Occipital lobe (tissue), 2 donors: Measurements from ENCODE around the gene NTN5. TPM values are rescaled to one million over a fixed set of nuclear protein-coding genes. Genes with fewer than 3 reads are reported as not detected.
"Not testable (repeated sequence)": the region's sequence is repeated elsewhere in the genome, so short reads cannot be mapped to it uniquely, and the experiment has no call there.

Experiments used
- DNase-seq: peaks from one replicate; lab custom pipeline; 2025; lab: John Stamatoyannopoulos, UW
- total RNA-seq: library from RNA; depleted of rRNA; stranded (reverse); fragments of >200 nt; gene quantifications from one replicate; pipeline ENCODE4 v1.2.3, GENCODE V29; 2014

The NTN5 gene
- total RNA-seq, 1 donor from 2014 or later = not detected

GRCh38 chr19:48696353-48697010, 23.7 kb upstream of the NTN5 start:
- no peak for DNase-seq

GRCh38 chr19:48695743-48696352, 23.0 kb upstream of the NTN5 start, which contains the start of gene FUT2:
TSS of gene FUT2 (plus strand) at chr19:48695971. CDS start at chr19:48702957, 6,986 bp downstream.
- DNase-seq = no peak

- not testable (repeated sequence) for DNase-seq
These were observed 20.8 kb upstream of the NTN5 start for GRCh38 chr19:48693629-48694028.

- DNase-seq = no peak
These were observed 16.6 kb upstream of the NTN5 start for GRCh38 chr19:48689449-48689848.

- DNase-seq = no peak
These were observed 15.0 kb upstream of the NTN5 start for GRCh38 chr19:48687776-48688175.

GRCh38 chr19:48686637-48687036, 13.8 kb upstream of the NTN5 start:
- not testable (repeated sequence) for DNase-seq

- no peak for DNase-seq
These were observed 13.3 kb upstream of the NTN5 start for GRCh38 chr19:48686088-48686487.

GRCh38 chr19:48685583-48685982, 12.8 kb upstream of the NTN5 start:
- DNase-seq = no peak

GRCh38 chr19:48683349-48683748, 10.5 kb upstream of the NTN5 start:
- peak; percentile 36 for DNase-seq

GRCh38 chr19:48681127-48681470, 8.3 kb upstream of the NTN5 start:
- DNase-seq = peak; percentile 70

- no peak for DNase-seq
These were observed 7.8 kb upstream of the NTN5 start for GRCh38 chr19:48680436-48681126.

GRCh38 chr19:48680006-48680405, 7.2 kb upstream of the NTN5 start:
- DNase-seq = not testable (repeated sequence)

GRCh38 chr19:48678201-48678600, 5.4 kb upstream of the NTN5 start:
- DNase-seq = no peak

- no peak for DNase-seq
These were observed 4.1 kb upstream of the NTN5 start for GRCh38 chr19:48676887-48677286.

- DNase-seq = no peak
These were observed 3.7 kb upstream of the NTN5 start for GRCh38 chr19:48676487-48676886.

GRCh38 chr19:48674921-48675824, 2.4 kb upstream of the NTN5 start:
- DNase-seq = peak; percentile 69

GRCh38 chr19:48674216-48674809, 1.5 kb upstream of the NTN5 start:
- no peak for DNase-seq

GRCh38 chr19:48673436-48674100, 751 bp upstream of the NTN5 start:
- DNase-seq = no peak

- no peak for DNase-seq
These were observed 1.3 kb downstream of the NTN5 start for GRCh38 chr19:48671446-48671995.

GRCh38 chr19:48670699-48671445, 1.9 kb downstream of the NTN5 start:
- no peak for DNase-seq
